ENCODE data around the gene TNRC6B. TPM values are rescaled to one million over a fixed set of nuclear protein-coding genes. Genes with fewer than 3 reads are reported as not detected.

Gene TNRC6B
- polyA plus RNA-seq, 1 donor (not counting 4 experiments of a cell fraction or from before 2014, with no cell fraction given), result 5.6 TPM

- Histone ChIP-seq H4K20me1 (ENCODE audit: control insufficient read depth, extremely low read depth, insufficient read depth, low read length) (no peaks in the 10 kb centered on the region), H3K9me3 (ENCODE audit: control insufficient read depth, low read depth, low read length) (no peaks in the 10 kb centered on the region), H3K9ac (ENCODE audit: control insufficient read depth, extremely low read depth, insufficient read depth, low read length) (no peak overlapping the region), H3K27ac (ENCODE audit: control insufficient read depth, insufficient read depth, low read length) (no peak overlapping the region), H3K36me3 (ENCODE audit: control insufficient read depth in 2 of 2, extremely low read depth in 1 of 2, insufficient read depth in 2 of 2, low read length in 2 of 2) (no peaks in the 10 kb centered on the region), H3K4me1 (ENCODE audit: control insufficient read depth, extremely low read depth, insufficient read depth, low read length) (peaks cover 20% of the 10 kb centered on the region), H3K27me3 (ENCODE audit: control insufficient read depth, extremely low read depth, insufficient read depth, low read length) (no peaks in the 10 kb centered on the region), H3K4me2 (ENCODE audit: control insufficient read depth, extremely low read depth, insufficient read depth, low read depth, low read length) (no peak overlapping the region), H3K9me1 (ENCODE audit: control insufficient read depth, extremely low read depth, insufficient read depth, low read length) (no peaks in the 10 kb centered on the region), H3K79me2 (ENCODE audit: control insufficient read depth, insufficient read depth, low read length) (peaks cover 61% of the 10 kb centered on the region), H3K4me3 (ENCODE audit: control insufficient read depth in 2 of 3, extremely low read depth in 1 of 3, insufficient read depth in 2 of 3, low read depth in 1 of 3, low read length in 3 of 3) (no peak overlapping the region), H2AFZ (ENCODE audit: control insufficient read depth, low read length) (no peak overlapping the region)
- no peak for DNase-seq (ENCODE audit: low read depth, low spot score)
- dilution Hi-C loops (cut with MboI; ENCODE audit: extremely low pct_ligation_motif_present, low sequenced_read_pairs), result no loop called here
- FAIRE-seq, result no peak
- no peak for TF ChIP-seq EZH2 (IDR thresholded peaks at IDR 0.05; ENCODE audit: low read length)
- TF ChIP-seq, protein P1, sequence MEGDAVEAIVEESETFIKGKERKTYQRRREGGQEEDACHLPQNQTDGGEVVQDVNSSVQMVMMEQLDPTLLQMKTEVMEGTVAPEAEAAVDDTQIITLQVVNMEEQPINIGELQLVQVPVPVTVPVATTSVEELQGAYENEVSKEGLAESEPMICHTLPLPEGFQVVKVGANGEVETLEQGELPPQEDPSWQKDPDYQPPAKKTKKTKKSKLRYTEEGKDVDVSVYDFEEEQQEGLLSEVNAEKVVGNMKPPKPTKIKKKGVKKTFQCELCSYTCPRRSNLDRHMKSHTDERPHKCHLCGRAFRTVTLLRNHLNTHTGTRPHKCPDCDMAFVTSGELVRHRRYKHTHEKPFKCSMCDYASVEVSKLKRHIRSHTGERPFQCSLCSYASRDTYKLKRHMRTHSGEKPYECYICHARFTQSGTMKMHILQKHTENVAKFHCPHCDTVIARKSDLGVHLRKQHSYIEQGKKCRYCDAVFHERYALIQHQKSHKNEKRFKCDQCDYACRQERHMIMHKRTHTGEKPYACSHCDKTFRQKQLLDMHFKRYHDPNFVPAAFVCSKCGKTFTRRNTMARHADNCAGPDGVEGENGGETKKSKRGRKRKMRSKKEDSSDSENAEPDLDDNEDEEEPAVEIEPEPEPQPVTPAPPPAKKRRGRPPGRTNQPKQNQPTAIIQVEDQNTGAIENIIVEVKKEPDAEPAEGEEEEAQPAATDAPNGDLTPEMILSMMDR (optimal IDR thresholded peaks at IDR 0.05 in 1 of 3, IDR thresholded peaks at IDR 0.05 in 1 of 3, conservative IDR thresholded peaks at IDR 0.05 in 1 of 3; ENCODE audit: extremely low read depth in 1 of 3, insufficient read depth in 2 of 3, low read length in 3 of 3), result no peak
Measured at GRCh38 chr22:40187389-40187788, 9.7 kb downstream of the TNRC6B start.

- Histone ChIP-seq H3K9me1 (ENCODE audit: control insufficient read depth, extremely low read depth, insufficient read depth, low read length) (no peaks in the 10 kb centered on the region), H3K4me1 (ENCODE audit: control insufficient read depth, extremely low read depth, insufficient read depth, low read length) (peaks cover 16% of the 10 kb centered on the region), H3K27me3 (ENCODE audit: control insufficient read depth, extremely low read depth, insufficient read depth, low read length) (no peaks in the 10 kb centered on the region), H3K36me3 (ENCODE audit: control insufficient read depth in 2 of 2, extremely low read depth in 1 of 2, insufficient read depth in 2 of 2, low read length in 2 of 2) (no peaks in the 10 kb centered on the region), H3K79me2 (ENCODE audit: control insufficient read depth, insufficient read depth, low read length) (peaks cover 55% of the 10 kb centered on the region), H2AFZ (ENCODE audit: control insufficient read depth, low read length) (no peak overlapping the region), H3K9me3 (ENCODE audit: control insufficient read depth, low read depth, low read length) (no peaks in the 10 kb centered on the region), H3K27ac (ENCODE audit: control insufficient read depth, insufficient read depth, low read length) (no peak overlapping the region), H3K9ac (ENCODE audit: control insufficient read depth, extremely low read depth, insufficient read depth, low read length) (no peak overlapping the region), H3K4me2 (ENCODE audit: control insufficient read depth, extremely low read depth, insufficient read depth, low read depth, low read length) (no peak overlapping the region), H4K20me1 (ENCODE audit: control insufficient read depth, extremely low read depth, insufficient read depth, low read length) (no peaks in the 10 kb centered on the region), H3K4me3 (ENCODE audit: control insufficient read depth in 2 of 3, extremely low read depth in 1 of 3, insufficient read depth in 2 of 3, low read depth in 1 of 3, low read length in 3 of 3) (no peak overlapping the region)
- no peak for FAIRE-seq
- no peak for DNase-seq (ENCODE audit: low read depth, low spot score)
- dilution Hi-C loops (cut with MboI; ENCODE audit: extremely low pct_ligation_motif_present, low sequenced_read_pairs), result no loop called here
- TF ChIP-seq EZH2 (IDR thresholded peaks at IDR 0.05; ENCODE audit: low read length), result no peak
- TF ChIP-seq, protein P1 (optimal IDR thresholded peaks at IDR 0.05 in 1 of 3, IDR thresholded peaks at IDR 0.05 in 1 of 3, conservative IDR thresholded peaks at IDR 0.05 in 1 of 3; ENCODE audit: extremely low read depth in 1 of 3, insufficient read depth in 2 of 3, low read length in 3 of 3), result no peak
Measured at GRCh38 chr22:40189997-40190396, 12.3 kb downstream of the TNRC6B start.

Data from keratinocyte (primary cell).